Activated T-helper 9 cell treated with anti-CD3 and anti-CD28 coated beads, Interleukin-2, amount 50 U/mL, for 16 hours (primary cell): ENCODE results near the gene STKLD1.
"Not testable (repeated sequence)": the region's sequence is repeated elsewhere in the genome, so short reads cannot be mapped to it uniquely, and the experiment has no call there.

Source experiments
- DNase-seq: peaks from one replicate; pipeline ENCODE4 v3.0.0-alpha.2; 2020; ENCODE audit warnings: low read depth

STKLD1 gene

DNA sequence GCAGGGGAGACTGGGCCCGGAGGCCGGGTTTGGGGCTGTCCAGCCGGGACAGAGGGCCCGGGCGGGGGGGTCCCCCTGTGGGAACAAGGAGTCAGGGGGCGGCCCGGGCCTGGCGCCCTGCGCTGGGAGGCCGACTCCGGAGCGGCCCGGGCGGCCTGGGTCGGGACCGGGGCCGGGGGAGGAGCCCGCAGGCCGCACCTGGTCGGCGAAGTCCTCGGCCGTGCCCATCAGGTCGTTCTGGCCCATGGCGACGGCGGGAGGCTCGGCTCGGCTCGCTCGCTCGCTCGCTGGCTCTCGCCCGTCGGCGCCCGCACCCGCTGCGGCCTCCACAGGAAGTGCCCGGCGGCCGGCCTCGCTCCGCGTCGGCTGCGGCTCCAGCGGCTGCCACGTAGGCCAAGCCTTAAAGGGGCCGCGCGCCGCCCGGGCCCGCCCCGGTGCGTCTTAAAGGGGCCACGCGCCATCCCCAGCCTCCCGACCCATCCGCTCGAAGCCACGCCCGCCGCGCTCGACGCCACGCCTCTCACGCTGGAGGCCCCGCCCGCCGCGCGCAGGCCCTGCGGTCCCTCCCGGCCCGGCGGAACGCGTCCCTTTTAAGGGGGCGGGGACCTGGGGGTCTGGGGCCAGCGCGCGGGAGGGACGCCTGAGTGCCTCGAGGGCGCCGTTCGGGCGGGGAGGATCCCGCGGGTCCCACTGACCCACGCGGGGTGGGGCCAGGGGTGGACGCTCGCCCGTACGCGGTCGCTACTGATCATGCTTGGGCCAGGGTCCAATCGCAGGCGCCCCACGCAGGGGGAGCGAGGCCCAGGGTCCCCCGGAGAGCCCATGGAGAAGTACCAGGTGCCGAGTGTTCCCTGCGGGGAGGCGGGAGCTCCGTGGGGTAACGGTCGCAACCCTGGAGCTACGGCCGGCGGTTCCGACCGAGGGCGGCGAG, at the start of gene STKLD1, which contains the start of gene SURF4:
STKLD1 (plus strand) TSS at position 643 of the 931 bp plus-strand sequence; CDS start at position 751, 108 bp downstream.
SURF4 (minus strand) TSS at position 337 of the 931 bp plus-strand sequence; CDS start at position 246, 91 bp downstream.
- peak; percentile 93 for DNase-seq

GRCh38 chr9:133327021-133327420, 49.1 kb upstream of the STKLD1 start:
- DNase-seq: not testable (repeated sequence)

- no peak for DNase-seq
Observed at GRCh38 chr9:133327834-133328484, 48.2 kb upstream of the STKLD1 start.

GRCh38 chr9:133329306-133330156, 46.6 kb upstream of the STKLD1 start:
- DNase-seq: not testable (repeated sequence)

DNA sequence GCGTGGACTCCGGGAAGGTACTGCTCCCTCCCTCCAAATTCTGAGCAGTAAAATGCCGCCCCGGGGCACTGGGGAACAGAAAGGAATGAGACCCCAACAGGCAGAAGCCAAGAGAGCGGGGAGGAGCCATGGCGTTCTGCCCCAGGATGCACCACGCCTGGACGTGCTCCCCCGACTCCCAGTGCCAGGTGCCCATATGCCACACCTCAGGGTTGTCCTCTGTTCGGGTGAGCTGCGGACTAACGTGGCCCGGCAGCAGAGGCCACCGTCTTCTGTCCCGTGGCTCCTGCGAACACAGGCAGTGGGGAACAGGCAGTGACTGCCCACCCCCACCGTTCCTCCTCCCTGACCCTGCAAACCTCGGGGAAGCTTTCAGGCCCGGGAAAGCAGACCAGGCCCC, 44.9 kb upstream of the STKLD1 start:
- no peak for DNase-seq

- no peak for DNase-seq
Observed at GRCh38 chr9:133331641-133332380, 44.4 kb upstream of the STKLD1 start.

- DNase-seq: no peak
Observed at GRCh38 chr9:133332381-133332730, 43.8 kb upstream of the STKLD1 start.

- no peak for DNase-seq
Observed at GRCh38 chr9:133333011-133333410, 43.2 kb upstream of the STKLD1 start.

GRCh38 chr9:133333566-133333965, 42.6 kb upstream of the STKLD1 start:
- DNase-seq: no peak

GRCh38 chr9:133334161-133334560, 42.0 kb upstream of the STKLD1 start:
- no peak for DNase-seq

GRCh38 chr9:133334888-133335287, 41.3 kb upstream of the STKLD1 start:
- DNase-seq: not testable (repeated sequence)

GRCh38 chr9:133335924-133336811, 40.0 kb upstream of the STKLD1 start, which contains the start of gene SURF6:
SURF6 (minus strand) TSS chr9:133336188; CDS start chr9:133336132, 56 bp downstream.
- peak; percentile 92 for DNase-seq

GRCh38 chr9:133339641-133340040, 36.5 kb upstream of the STKLD1 start:
- DNase-seq: no peak

DNA sequence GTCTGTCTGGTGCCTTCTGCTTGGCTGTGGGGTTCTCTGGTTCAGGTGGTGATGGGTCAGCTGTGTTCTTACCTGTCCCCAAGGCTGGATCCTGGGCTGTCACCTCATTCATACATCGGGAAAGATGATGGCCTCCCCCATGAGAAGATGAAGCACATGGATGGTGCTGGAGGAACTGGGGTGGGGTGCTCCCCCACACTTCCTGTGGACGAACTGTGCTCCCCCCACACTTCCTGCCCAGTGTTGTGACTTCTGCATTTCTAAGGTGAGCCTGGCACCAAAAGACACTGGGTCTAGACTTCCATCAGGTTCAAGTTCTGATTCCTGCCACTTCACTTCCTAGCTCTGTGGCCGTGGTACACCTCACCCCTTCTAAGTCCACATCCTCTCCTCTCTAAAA, 35.9 kb upstream of the STKLD1 start:
- no peak for DNase-seq

- no peak for DNase-seq
Observed at GRCh38 chr9:133340916-133341315, 35.2 kb upstream of the STKLD1 start.

GRCh38 chr9:133341369-133342068, 34.6 kb upstream of the STKLD1 start:
- DNase-seq: no peak

GRCh38 chr9:133342069-133342406, 34.1 kb upstream of the STKLD1 start:
- no peak for DNase-seq

DNA sequence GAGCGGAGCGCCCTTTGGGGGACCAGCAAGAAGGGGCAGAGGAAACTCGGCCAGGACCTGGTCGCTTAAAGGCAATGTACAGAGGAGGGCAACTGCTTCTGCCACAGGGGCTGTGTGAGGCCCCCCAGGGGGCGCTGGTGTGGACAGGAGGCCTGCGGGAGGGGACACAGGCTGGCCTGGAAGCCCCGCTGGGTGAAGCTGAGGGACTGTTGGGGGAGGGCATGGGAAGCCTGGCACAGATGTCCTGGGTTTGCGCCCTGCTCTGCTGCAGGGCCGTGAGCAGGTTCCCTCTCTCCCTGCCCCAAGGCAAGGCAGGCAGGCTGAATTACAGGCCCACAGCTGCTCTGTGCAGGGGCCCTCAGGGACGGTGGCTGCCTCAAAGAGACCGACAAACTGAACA, 33.6 kb upstream of the STKLD1 start:
- DNase-seq: no peak

DNA sequence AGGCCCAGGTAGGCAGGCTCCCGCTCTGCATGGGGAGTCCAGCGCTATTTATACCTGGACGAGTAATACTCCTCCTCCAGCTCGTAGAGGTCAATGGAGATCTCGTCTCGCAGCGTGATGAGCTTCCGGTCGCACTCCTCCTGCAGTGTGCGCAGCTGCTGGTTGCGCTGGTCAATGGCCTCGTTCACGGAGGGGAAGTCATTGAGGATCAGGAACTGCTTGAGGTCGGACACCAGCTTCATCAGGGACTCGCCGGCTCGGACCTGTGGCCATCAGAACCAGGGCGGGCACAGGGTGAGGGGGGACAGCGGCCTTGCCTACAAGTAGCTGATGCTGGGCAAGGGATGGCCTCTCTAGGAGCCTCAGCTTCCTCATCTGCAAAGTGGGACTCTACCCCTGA, 32.1 kb upstream of the STKLD1 start:
- no peak for DNase-seq

- no peak for DNase-seq
Observed at GRCh38 chr9:133344979-133345378, 31.2 kb upstream of the STKLD1 start.
